MCF 10A (cell line): ENCODE measurements around the gene SERPINB8. TPM values are rescaled to one million over a fixed set of nuclear protein-coding genes. Genes with fewer than 3 reads are reported as not detected.

ENCODE experiments used
- BruUV-seq: library from RNA; stranded (reverse); fragments of 400-500 nt; replicated peaks from 2 replicates; lab custom pipeline; 2021; lab: Mats Ljungman, UMichigan
- CTCF ChIA-PET: fragments of 300-600 bp; sonication (Branson Sonifier 250); formaldehyde crosslinking; extraction: SDS; loops from one replicate; lab custom pipeline; 2021; ENCODE audit warnings: antibody characterized with exemption, inconsistent platforms; lab: Yijun Ruan, JAX
- POLR2A ChIA-PET: fragments of 300-600, 350-650 bp; sonication (Branson Sonifier 250); formaldehyde crosslinking; extraction: SDS; loops from one replicate; lab custom pipeline; 2020; ENCODE audit warnings: antibody characterized with exemption, inconsistent platforms; lab: Yijun Ruan, JAX
- DNase-seq: peaks from one replicate; pipeline ENCODE4 v3.0.0-alpha.2; 2018; ENCODE audit not compliant: unreplicated experiment
- H3K27ac Mint-ChIP-seq: one replicate; pipeline ENCODE4 v1.8.0; 2022; ENCODE audit warnings: mild to moderate bottlenecking, low read depth, mixed read lengths; ENCODE audit not compliant: unreplicated experiment
- H3K27me3 Mint-ChIP-seq: one replicate; pipeline ENCODE4 v1.8.0; 2022; ENCODE audit warnings: mixed read lengths; ENCODE audit not compliant: insufficient read depth, unreplicated experiment
- H3K36me3 Mint-ChIP-seq: one replicate; pipeline ENCODE4 v1.8.0; 2022; ENCODE audit warnings: mild to moderate bottlenecking, moderate library complexity, mixed read lengths; ENCODE audit not compliant: insufficient read depth, unreplicated experiment
- H3K4me1 Mint-ChIP-seq: one replicate; pipeline ENCODE4 v1.8.0; 2022; ENCODE audit warnings: mixed read lengths; ENCODE audit not compliant: insufficient read depth, unreplicated experiment
- H3K4me3 Mint-ChIP-seq: one replicate; pipeline ENCODE4 v1.8.0; 2022; ENCODE audit warnings: mild to moderate bottlenecking, moderate library complexity, mixed read lengths; ENCODE audit not compliant: unreplicated experiment
- H3K9me3 Mint-ChIP-seq: one replicate; pipeline ENCODE4 v1.8.0; 2022; ENCODE audit warnings: mixed read lengths; ENCODE audit not compliant: unreplicated experiment
- CTCF ChIP-seq: fragments of 200-600 bp; IDR thresholded peaks from one replicate; pipeline ENCODE4 v1.8.0; 2022; ENCODE audit warnings: antibody characterized with exemption, mild to moderate bottlenecking; ENCODE audit not compliant: unreplicated experiment
- intact Hi-C: fragments of 100-400 bp; cut with micrococcal nuclease; formaldehyde crosslinking; loops from 2 replicates; pipeline ENCODE4 v1.14.1; 2022
- total RNA-seq: library from RNA; stranded (reverse); gene quantifications from 2 replicates; pipeline ENCODE4 v1.2.3, GENCODE V29; 2022

The SERPINB8 gene
- total RNA-seq, 1 experiment from 2014 or later: 58.0 TPM

- no peaks in the 10 kb centered on the region for H3K4me1 Mint-ChIP-seq
- H3K27me3 Mint-ChIP-seq: no peaks in the 10 kb centered on the region
- no TSS peak for BruUV-seq
- H3K27ac Mint-ChIP-seq: no peak overlapping the region
- intact Hi-C loops: loop anchor here (1.0 kb wide), 1 partner anchor 32 kb away; no protein-coding TSS in a partner anchor
- CTCF ChIA-PET: interaction anchor here (0.6 to 3.4 kb wide), 14 partner anchors 10 to 145 kb away, joined by 3 to 32 read pairs (median 4); no protein-coding TSS in a partner anchor
- peak; percentile 92 for TF ChIP-seq CTCF
- H3K9me3 Mint-ChIP-seq: peaks cover 7% of the 10 kb centered on the region
- POLR2A ChIA-PET: no interaction called here
- peaks cover 15% of the 10 kb centered on the region for H3K36me3 Mint-ChIP-seq
- H3K4me3 Mint-ChIP-seq: no peak overlapping the region
- DNase-seq: peak; percentile 52
Observed at GRCh38 chr18:63994783-63995399, 25.0 kb downstream of the SERPINB8 start.

- POLR2A ChIA-PET: no interaction called here
- H3K4me1 Mint-ChIP-seq: no peaks in the 10 kb centered on the region
- H3K36me3 Mint-ChIP-seq: peaks cover 6% of the 10 kb centered on the region
- no TSS peak for BruUV-seq
- CTCF ChIA-PET: interaction anchor here (0.6 to 1.1 kb wide), 5 partner anchors 9 to 964 kb away, joined by 3 to 4 read pairs (median 3); no protein-coding TSS in a partner anchor
- H3K27me3 Mint-ChIP-seq: no peaks in the 10 kb centered on the region
- DNase-seq: no peak
- TF ChIP-seq CTCF: no peak
- intact Hi-C loops: no loop called here
- no peak overlapping the region for H3K27ac Mint-ChIP-seq
- H3K9me3 Mint-ChIP-seq: peaks cover 7% of the 10 kb centered on the region
- H3K4me3 Mint-ChIP-seq: no peak overlapping the region
Observed at GRCh38 chr18:63997041-63997440, 27.2 kb downstream of the SERPINB8 start.

GRCh38 chr18:63997606-63998005 is 27.7 kb downstream of the SERPINB8 start:
- H3K36me3 Mint-ChIP-seq: peaks cover 6% of the 10 kb centered on the region
- H3K4me3 Mint-ChIP-seq: no peak overlapping the region
- no peaks in the 10 kb centered on the region for H3K27me3 Mint-ChIP-seq
- peaks cover 7% of the 10 kb centered on the region for H3K9me3 Mint-ChIP-seq
- ChIA-PET POLR2A (no interaction called here), CTCF (interaction anchor here (0.6 to 1.1 kb wide), 5 partner anchors 10 to 964 kb away, joined by 3 to 4 read pairs (median 3); no protein-coding TSS in a partner anchor)
- intact Hi-C loops: no loop called here
- H3K27ac Mint-ChIP-seq: no peak overlapping the region
- no peaks in the 10 kb centered on the region for H3K4me1 Mint-ChIP-seq
- TF ChIP-seq CTCF: no peak
- no TSS peak for BruUV-seq
- no peak for DNase-seq

GRCh38 chr18:63999871-64000270 is 30.0 kb downstream of the SERPINB8 start:
- H3K27me3 Mint-ChIP-seq: no peaks in the 10 kb centered on the region
- no peak overlapping the region for H3K27ac Mint-ChIP-seq
- H3K4me3 Mint-ChIP-seq: no peak overlapping the region
- BruUV-seq: no TSS peak
- H3K9me3 Mint-ChIP-seq: peaks cover 7% of the 10 kb centered on the region
- DNase-seq: no peak
- CTCF ChIA-PET: interaction anchor here (1.4 kb wide), 1 partner anchor 36 kb away, joined by 3 read pairs; no protein-coding TSS in a partner anchor
- intact Hi-C loops: no loop called here
- peaks cover 6% of the 10 kb centered on the region for H3K36me3 Mint-ChIP-seq
- POLR2A ChIA-PET: interaction anchor here (0.6 kb wide), 1 partner anchor 17 kb away, joined by 3 read pairs; no protein-coding TSS in a partner anchor
- H3K4me1 Mint-ChIP-seq: no peaks in the 10 kb centered on the region
- no peak for TF ChIP-seq CTCF
